ENCODE measurements around the gene ZSWIM6. TPM values are rescaled to one million over a fixed set of nuclear protein-coding genes. Genes with fewer than 3 reads are reported as not detected.
A peak's percentile ranks its signal among the peaks of the same experiment; 100 is the strongest.

Gene ZSWIM6
- total RNA-seq, 1 donor from 2014 or later, result 9.9 TPM

GRCh38 chr5:61342071-61342501 lies 10.0 kb downstream of the ZSWIM6 start:
- no peaks in the 10 kb centered on the region for H3K9me3 ChIP-seq (ENCODE audit: control insufficient read depth in 3 of 3, low read length in 3 of 3)
- H3K27ac ChIP-seq (ENCODE audit: low read depth, low read length), result no peak overlapping the region
- H3K4me1 ChIP-seq (ENCODE audit: control insufficient read depth in 3 of 3, insufficient read depth in 3 of 3, low read length in 3 of 3), result peaks cover 6 to 13% (median 12%) of the 10 kb centered on the region in 3 donors
- no peak overlapping the region for H3K9ac ChIP-seq (ENCODE audit: low read depth in 1 of 3, low read length in 3 of 3)
- H3K27me3 ChIP-seq (ENCODE audit: control insufficient read depth in 3 of 3, insufficient read depth in 3 of 3, low read length in 3 of 3), result no peaks in the 10 kb centered on the region
- no peaks in the 10 kb centered on the region for H3K36me3 ChIP-seq (ENCODE audit: control insufficient read depth in 3 of 3, insufficient read depth in 3 of 3, low read length in 3 of 3)
- no peak overlapping the region for H3K4me3 ChIP-seq (ENCODE audit: low read length in 3 of 3)

- H3K4me3 ChIP-seq (ENCODE audit: low read length in 3 of 3), result peak overlapping the region in 1 of 3 donors; percentile 14
- no peaks in the 10 kb centered on the region for H3K9me3 ChIP-seq (ENCODE audit: control insufficient read depth in 3 of 3, low read length in 3 of 3)
- no peaks in the 10 kb centered on the region for H3K36me3 ChIP-seq (ENCODE audit: control insufficient read depth in 3 of 3, insufficient read depth in 3 of 3, low read length in 3 of 3)
- no peak overlapping the region for H3K27ac ChIP-seq (ENCODE audit: low read depth, low read length)
- H3K9ac ChIP-seq (ENCODE audit: low read depth in 1 of 3, low read length in 3 of 3), result no peak overlapping the region
- peaks cover 6 to 14% (median 13%) of the 10 kb centered on the region in 3 donors for H3K4me1 ChIP-seq (ENCODE audit: control insufficient read depth in 3 of 3, insufficient read depth in 3 of 3, low read length in 3 of 3)
- no peaks in the 10 kb centered on the region for H3K27me3 ChIP-seq (ENCODE audit: control insufficient read depth in 3 of 3, insufficient read depth in 3 of 3, low read length in 3 of 3)
Observed at GRCh38 chr5:61344187-61344944, 12.3 kb downstream of the ZSWIM6 start.

DNA sequence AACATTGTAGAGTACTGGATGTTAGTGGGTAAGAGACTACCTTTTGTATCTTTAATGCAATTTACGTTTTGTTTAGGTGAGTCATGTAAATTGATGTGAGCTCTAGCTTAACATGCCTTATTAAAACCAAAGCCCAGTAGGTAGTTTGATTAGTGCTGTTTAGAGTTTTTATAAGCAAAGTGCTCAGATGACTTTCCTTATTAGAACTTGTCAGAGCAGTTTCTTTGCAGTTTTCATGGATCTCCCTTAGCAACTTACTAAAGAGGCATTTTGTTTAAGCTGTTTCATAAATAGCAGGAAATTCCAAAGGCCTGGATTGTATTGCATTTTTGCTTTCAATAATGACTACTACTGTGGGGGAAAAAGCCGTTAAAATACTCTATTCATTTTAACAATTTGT lies 14.5 kb downstream of the ZSWIM6 start:
- H3K27me3 ChIP-seq (ENCODE audit: control insufficient read depth in 3 of 3, insufficient read depth in 3 of 3, low read length in 3 of 3), result no peaks in the 10 kb centered on the region
- H3K4me3 ChIP-seq (ENCODE audit: low read length in 3 of 3), result no peak overlapping the region
- peaks cover 6 to 15% (median 13%) of the 10 kb centered on the region in 3 donors for H3K4me1 ChIP-seq (ENCODE audit: control insufficient read depth in 3 of 3, insufficient read depth in 3 of 3, low read length in 3 of 3)
- no peak overlapping the region for H3K9ac ChIP-seq (ENCODE audit: low read depth in 1 of 3, low read length in 3 of 3)
- no peak overlapping the region for H3K27ac ChIP-seq (ENCODE audit: low read depth, low read length)
- H3K9me3 ChIP-seq (ENCODE audit: control insufficient read depth in 3 of 3, low read length in 3 of 3), result no peaks in the 10 kb centered on the region
- H3K36me3 ChIP-seq (ENCODE audit: control insufficient read depth in 3 of 3, insufficient read depth in 3 of 3, low read length in 3 of 3), result no peaks in the 10 kb centered on the region

DNA sequence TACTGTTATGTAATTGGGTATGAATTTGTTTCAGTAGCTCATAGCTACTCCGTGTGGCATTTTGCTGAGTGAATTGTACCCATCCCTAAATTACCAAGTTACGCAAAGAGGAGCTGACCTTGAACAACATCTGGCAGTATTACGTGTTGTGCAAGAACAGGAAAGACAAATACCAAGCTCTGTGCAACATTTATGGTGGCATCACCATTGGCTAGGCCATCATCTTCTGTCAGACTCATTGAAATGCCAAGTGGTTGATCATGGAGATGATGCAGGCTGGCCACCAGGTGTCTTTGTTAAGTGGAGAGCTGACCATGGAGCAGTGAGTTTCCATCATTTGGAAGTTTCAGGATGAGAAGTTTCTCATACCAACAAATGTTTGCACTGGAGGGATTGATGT lies 15.0 kb downstream of the ZSWIM6 start:
- Histone ChIP-seq H3K4me1 (ENCODE audit: control insufficient read depth in 3 of 3, insufficient read depth in 3 of 3, low read length in 3 of 3) (peaks cover 6 to 15% (median 13%) of the 10 kb centered on the region in 3 donors), H3K36me3 (ENCODE audit: control insufficient read depth in 3 of 3, insufficient read depth in 3 of 3, low read length in 3 of 3) (no peaks in the 10 kb centered on the region), H3K27ac (ENCODE audit: low read depth, low read length) (no peak overlapping the region), H3K9ac (ENCODE audit: low read depth in 1 of 3, low read length in 3 of 3) (no peak overlapping the region), H3K4me3 (ENCODE audit: low read length in 3 of 3) (no peak overlapping the region), H3K9me3 (ENCODE audit: control insufficient read depth in 3 of 3, low read length in 3 of 3) (no peaks in the 10 kb centered on the region), H3K27me3 (ENCODE audit: control insufficient read depth in 3 of 3, insufficient read depth in 3 of 3, low read length in 3 of 3) (no peaks in the 10 kb centered on the region)

GRCh38 chr5:61348447-61348846 lies 16.4 kb downstream of the ZSWIM6 start:
- Histone ChIP-seq H3K27ac (ENCODE audit: low read depth, low read length) (no peak overlapping the region), H3K4me1 (ENCODE audit: control insufficient read depth in 3 of 3, insufficient read depth in 3 of 3, low read length in 3 of 3) (peaks cover 6 to 19% (median 13%) of the 10 kb centered on the region in 3 donors), H3K4me3 (ENCODE audit: low read length in 3 of 3) (no peak overlapping the region), H3K9me3 (ENCODE audit: control insufficient read depth in 3 of 3, low read length in 3 of 3) (no peaks in the 10 kb centered on the region), H3K27me3 (ENCODE audit: control insufficient read depth in 3 of 3, insufficient read depth in 3 of 3, low read length in 3 of 3) (no peaks in the 10 kb centered on the region), H3K36me3 (ENCODE audit: control insufficient read depth in 3 of 3, insufficient read depth in 3 of 3, low read length in 3 of 3) (no peaks in the 10 kb centered on the region), H3K9ac (ENCODE audit: low read depth in 1 of 3, low read length in 3 of 3) (no peak overlapping the region)

GRCh38 chr5:61349935-61350334 lies 17.9 kb downstream of the ZSWIM6 start:
- H3K4me3 ChIP-seq (ENCODE audit: low read length in 3 of 3), result no peak overlapping the region
- H3K4me1 ChIP-seq (ENCODE audit: control insufficient read depth in 3 of 3, insufficient read depth in 3 of 3, low read length in 3 of 3), result peaks cover 0 to 10% (median 1%) of the 10 kb centered on the region in 3 donors
- H3K9me3 ChIP-seq (ENCODE audit: control insufficient read depth in 3 of 3, low read length in 3 of 3), result no peaks in the 10 kb centered on the region
- no peaks in the 10 kb centered on the region for H3K27me3 ChIP-seq (ENCODE audit: control insufficient read depth in 3 of 3, insufficient read depth in 3 of 3, low read length in 3 of 3)
- no peaks in the 10 kb centered on the region for H3K36me3 ChIP-seq (ENCODE audit: control insufficient read depth in 3 of 3, insufficient read depth in 3 of 3, low read length in 3 of 3)
- H3K27ac ChIP-seq (ENCODE audit: low read depth, low read length), result no peak overlapping the region
- H3K9ac ChIP-seq (ENCODE audit: low read depth in 1 of 3, low read length in 3 of 3), result no peak overlapping the region

DNA sequence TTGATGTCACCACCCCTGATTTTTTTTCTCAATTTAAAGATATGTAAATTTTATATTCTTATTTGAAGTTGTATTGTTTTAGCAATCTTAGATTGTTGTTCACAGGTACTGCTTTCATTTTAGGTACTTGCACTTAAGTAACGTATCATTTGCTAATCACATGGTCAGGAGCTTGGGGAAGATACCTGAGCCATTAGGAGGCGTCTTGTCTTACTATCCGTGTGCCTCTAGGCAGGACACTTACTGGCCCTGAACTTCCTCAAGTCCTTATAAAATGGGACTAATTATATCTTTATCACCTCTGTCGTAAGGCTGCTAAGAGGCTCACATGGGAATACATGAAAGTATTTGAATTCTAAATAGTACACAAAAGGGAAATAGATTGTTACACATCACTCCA lies 18.5 kb downstream of the ZSWIM6 start:
- Histone ChIP-seq H3K36me3 (ENCODE audit: control insufficient read depth in 3 of 3, insufficient read depth in 3 of 3, low read length in 3 of 3) (no peaks in the 10 kb centered on the region), H3K9ac (ENCODE audit: low read depth in 1 of 3, low read length in 3 of 3) (no peak overlapping the region), H3K4me3 (ENCODE audit: low read length in 3 of 3) (no peak overlapping the region), H3K27me3 (ENCODE audit: control insufficient read depth in 3 of 3, insufficient read depth in 3 of 3, low read length in 3 of 3) (no peaks in the 10 kb centered on the region), H3K4me1 (ENCODE audit: control insufficient read depth in 3 of 3, insufficient read depth in 3 of 3, low read length in 3 of 3) (peaks cover 0 to 10% (median 0%) of the 10 kb centered on the region in 3 donors), H3K9me3 (ENCODE audit: control insufficient read depth in 3 of 3, low read length in 3 of 3) (no peaks in the 10 kb centered on the region), H3K27ac (ENCODE audit: low read depth, low read length) (no peak overlapping the region)

DNA sequence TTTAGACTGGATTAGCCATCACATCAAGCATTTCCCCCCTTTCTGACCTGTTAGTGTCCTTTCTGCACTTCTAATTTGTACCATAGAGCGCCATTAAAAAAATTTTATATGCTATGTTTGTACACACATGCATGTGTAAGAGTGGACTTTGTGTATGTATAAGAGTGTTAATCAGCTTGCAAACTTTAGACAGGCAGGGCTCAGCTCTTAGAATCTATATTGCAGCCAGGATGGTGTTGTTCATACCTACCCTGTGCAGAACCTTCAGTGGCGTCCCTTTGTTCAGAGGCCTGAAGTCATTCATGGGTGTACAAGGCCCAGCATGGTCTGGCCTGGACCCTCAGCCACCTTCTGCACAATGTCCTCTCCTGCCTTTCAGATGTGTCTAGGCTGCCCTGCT lies 19.7 kb downstream of the ZSWIM6 start:
- H3K9ac ChIP-seq (ENCODE audit: low read depth in 1 of 3, low read length in 3 of 3), result no peak overlapping the region
- no peaks in the 10 kb centered on the region for H3K27me3 ChIP-seq (ENCODE audit: control insufficient read depth in 3 of 3, insufficient read depth in 3 of 3, low read length in 3 of 3)
- no peak overlapping the region for H3K4me3 ChIP-seq (ENCODE audit: low read length in 3 of 3)
- peaks cover 0 to 8% (median 0%) of the 10 kb centered on the region in 3 donors for H3K4me1 ChIP-seq (ENCODE audit: control insufficient read depth in 3 of 3, insufficient read depth in 3 of 3, low read length in 3 of 3)
- H3K36me3 ChIP-seq (ENCODE audit: control insufficient read depth in 3 of 3, insufficient read depth in 3 of 3, low read length in 3 of 3), result no peaks in the 10 kb centered on the region
- H3K27ac ChIP-seq (ENCODE audit: low read depth, low read length), result no peak overlapping the region
- H3K9me3 ChIP-seq (ENCODE audit: control insufficient read depth in 3 of 3, low read length in 3 of 3), result no peaks in the 10 kb centered on the region

DNA sequence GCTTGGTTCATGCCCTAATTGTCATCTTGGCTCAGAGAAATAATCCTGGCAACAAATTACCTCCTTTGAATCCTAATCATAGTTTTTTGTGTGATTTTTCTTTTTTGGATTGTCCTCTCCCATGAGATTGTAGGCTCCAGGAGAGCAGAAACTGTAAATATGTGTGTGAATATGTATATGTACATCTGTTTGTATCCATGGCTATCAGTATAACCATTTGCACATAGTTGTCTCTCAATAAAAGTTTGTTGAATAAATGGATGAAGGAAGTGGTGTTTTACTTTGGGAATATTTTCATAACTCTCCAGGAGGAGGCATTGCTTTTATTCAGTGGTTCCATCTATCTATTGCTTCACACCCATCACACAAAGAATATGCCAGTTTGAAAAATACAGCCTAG lies 20.1 kb downstream of the ZSWIM6 start:
- H3K36me3 ChIP-seq (ENCODE audit: control insufficient read depth in 3 of 3, insufficient read depth in 3 of 3, low read length in 3 of 3), result no peaks in the 10 kb centered on the region
- no peak overlapping the region for H3K27ac ChIP-seq (ENCODE audit: low read depth, low read length)
- H3K4me1 ChIP-seq (ENCODE audit: control insufficient read depth in 3 of 3, insufficient read depth in 3 of 3, low read length in 3 of 3), result peaks cover 0 to 8% (median 0%) of the 10 kb centered on the region in 3 donors
- no peaks in the 10 kb centered on the region for H3K27me3 ChIP-seq (ENCODE audit: control insufficient read depth in 3 of 3, insufficient read depth in 3 of 3, low read length in 3 of 3)
- no peak overlapping the region for H3K9ac ChIP-seq (ENCODE audit: low read depth in 1 of 3, low read length in 3 of 3)
- H3K4me3 ChIP-seq (ENCODE audit: low read length in 3 of 3), result no peak overlapping the region
- no peaks in the 10 kb centered on the region for H3K9me3 ChIP-seq (ENCODE audit: control insufficient read depth in 3 of 3, low read length in 3 of 3)

GRCh38 chr5:61352612-61353156 lies 20.6 kb downstream of the ZSWIM6 start:
- Histone ChIP-seq H3K9ac (ENCODE audit: low read depth in 1 of 3, low read length in 3 of 3) (no peak overlapping the region), H3K4me3 (ENCODE audit: low read length in 3 of 3) (no peak overlapping the region), H3K36me3 (ENCODE audit: control insufficient read depth in 3 of 3, insufficient read depth in 3 of 3, low read length in 3 of 3) (no peaks in the 10 kb centered on the region), H3K27ac (ENCODE audit: low read depth, low read length) (no peak overlapping the region), H3K27me3 (ENCODE audit: control insufficient read depth in 3 of 3, insufficient read depth in 3 of 3, low read length in 3 of 3) (no peaks in the 10 kb centered on the region), H3K4me1 (ENCODE audit: control insufficient read depth in 3 of 3, insufficient read depth in 3 of 3, low read length in 3 of 3) (peaks cover 0 to 8% (median 0%) of the 10 kb centered on the region in 3 donors), H3K9me3 (ENCODE audit: control insufficient read depth in 3 of 3, low read length in 3 of 3) (no peaks in the 10 kb centered on the region)
